A549 treated with dexamethasone at 1 μM for 4 hours (cell line): ENCODE results near the gene ZNF202. TPM values are rescaled to one million over a fixed set of nuclear protein-coding genes. Genes with fewer than 3 reads are reported as not detected.

Experiments
- total RNA-seq: library from RNA; stranded (reverse); fragments of 200-300 nt; extraction: Qiagen RNA extraction; gene quantifications from 5 replicates; pipeline ENCODE4 v1.2.3, GENCODE V29; 2022

Gene ZNF202
- total RNA-seq: 7.0 to 9.9 TPM (median 8.4 TPM) in 5 replicates

GRCh38 chr11:123741159-123742030 lies at the start of gene ZNF202:
Gene ZNF202, minus strand, starts transcription at chr11:123741660. Its CDS starts 10,772 bp downstream, at chr11:123730888.

GRCh38 chr11:123754101-123754568 lies 12.7 kb upstream of the ZNF202 start, which contains the start of gene OR6X1:
Gene OR6X1, minus strand, starts transcription at chr11:123754518. Its CDS starts 0 bp downstream, at chr11:123754518.

Other genes starting within 250 kb of the ZNF202 start
- gene SCN3B, start 87.0 kb downstream of the ZNF202 start, total RNA-seq: 0.03 to 0.18 TPM (median 0.15 TPM) in 5 replicates
- not detected in 5 replicates for gene OR6X1, start 12.9 kb upstream of the ZNF202 start, total RNA-seq
- not detected in 5 replicates for gene OR6M1, start 64.7 kb upstream of the ZNF202 start, total RNA-seq
- not detected in 5 replicates for gene TMEM225, start 144.0 kb upstream of the ZNF202 start, total RNA-seq
- gene OR8D4, start 160.5 kb upstream of the ZNF202 start, total RNA-seq: not detected in 5 replicates
- gene OR4D5, start 198.0 kb upstream of the ZNF202 start, total RNA-seq: not detected in 5 replicates
- gene OR6T1, start 202.2 kb upstream of the ZNF202 start, total RNA-seq: not detected in 5 replicates
- not detected in 5 replicates for gene OR10S1, start 236.1 kb upstream of the ZNF202 start, total RNA-seq